GM18520 (cell line): Measurements from ENCODE around the gene SNX24.

ENCODE experiments used
- ATAC-seq: cut with Tn5 transposase; IDR thresholded peaks from one replicate; pipeline ENCODE4 v1.9.1; 2021; ENCODE audit not compliant: unreplicated experiment

Gene SNX24

DNA sequence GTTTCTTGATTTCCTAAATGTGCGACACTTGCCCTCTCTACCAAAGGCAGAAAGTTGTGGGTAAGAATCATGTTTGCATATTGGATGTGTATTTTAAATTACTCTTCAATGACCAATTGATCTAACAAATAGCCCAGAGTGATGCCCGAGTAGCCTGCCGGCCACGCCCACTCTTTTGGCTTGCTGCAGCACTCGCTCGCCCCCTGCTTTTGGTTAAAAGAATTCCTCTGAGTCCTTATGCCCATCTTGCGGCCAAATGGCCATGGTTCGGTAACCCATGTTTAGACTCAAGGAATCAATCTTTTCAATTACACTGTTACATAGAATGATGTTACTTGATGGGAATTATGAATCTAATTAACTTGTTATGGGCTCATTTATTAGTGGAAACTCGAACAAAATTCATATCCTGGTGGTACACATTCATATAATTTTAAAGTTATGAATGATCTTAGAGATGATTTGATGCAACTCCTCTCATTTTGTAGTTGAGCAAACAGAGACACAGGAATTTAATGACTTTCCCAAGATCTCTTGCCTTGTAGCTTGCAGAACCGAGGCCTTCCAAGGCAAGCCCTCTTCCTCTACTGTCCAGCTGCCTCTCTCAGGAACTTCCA lies 154.6 kb downstream of the SNX24 start:
- ATAC-seq = peak; percentile 72

DNA sequence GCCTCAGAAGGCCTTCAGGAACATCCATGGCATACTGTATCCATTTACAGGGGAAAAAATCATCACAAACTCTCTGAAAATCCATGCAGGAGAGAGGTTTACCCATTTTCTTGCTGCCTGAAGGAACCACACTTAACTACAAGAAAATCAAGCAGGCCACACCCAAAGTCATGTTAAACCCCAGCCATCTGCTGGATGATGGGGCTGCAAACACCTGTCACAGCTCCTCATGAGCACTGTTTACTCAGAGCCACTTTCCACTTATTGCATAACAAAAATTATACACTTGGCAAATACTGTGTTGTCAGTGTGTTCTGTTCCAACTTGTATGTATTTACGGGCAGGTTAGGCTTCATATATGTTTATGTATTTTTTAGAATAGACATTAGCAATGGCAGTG lies 155.3 kb downstream of the SNX24 start:
- no peak for ATAC-seq

DNA sequence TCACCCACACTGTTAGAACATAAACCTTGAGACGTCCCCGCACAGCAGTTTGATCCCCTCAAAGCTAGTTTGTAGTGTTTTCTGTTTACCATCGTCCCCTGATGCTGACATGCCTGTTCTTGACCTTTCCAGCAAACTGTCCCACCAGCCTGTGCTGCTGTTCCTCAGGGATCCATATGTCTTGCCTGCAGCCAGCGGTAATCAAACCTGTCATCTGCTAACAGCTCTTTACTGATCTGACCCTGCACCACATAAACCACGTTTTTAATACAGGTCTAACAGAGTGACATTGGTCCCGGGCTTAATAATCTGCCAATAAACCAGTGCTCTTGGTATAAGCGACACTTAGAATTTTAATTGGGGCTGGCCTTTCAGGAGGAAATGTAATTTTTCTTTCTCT lies 156.4 kb downstream of the SNX24 start:
- no peak for ATAC-seq

DNA sequence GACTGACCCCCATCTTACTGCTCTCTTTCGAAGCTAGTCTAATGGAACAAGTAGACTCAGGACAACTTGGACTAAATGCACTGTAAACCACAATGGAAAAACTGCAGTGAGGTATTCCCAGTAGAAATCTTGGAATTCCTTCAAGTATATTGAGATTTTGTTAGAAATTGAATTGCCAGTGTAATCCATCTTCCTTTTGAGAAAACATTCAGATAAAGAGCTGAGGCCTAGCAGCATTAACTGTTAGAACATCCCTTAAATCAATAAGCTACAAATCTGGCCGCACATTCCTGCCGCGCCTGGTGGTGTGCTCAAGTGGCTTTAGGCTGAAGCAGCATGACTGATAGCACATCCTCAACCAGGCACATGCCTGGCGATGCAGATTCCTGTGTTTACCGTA lies 161.8 kb downstream of the SNX24 start:
- ATAC-seq = no peak

DNA sequence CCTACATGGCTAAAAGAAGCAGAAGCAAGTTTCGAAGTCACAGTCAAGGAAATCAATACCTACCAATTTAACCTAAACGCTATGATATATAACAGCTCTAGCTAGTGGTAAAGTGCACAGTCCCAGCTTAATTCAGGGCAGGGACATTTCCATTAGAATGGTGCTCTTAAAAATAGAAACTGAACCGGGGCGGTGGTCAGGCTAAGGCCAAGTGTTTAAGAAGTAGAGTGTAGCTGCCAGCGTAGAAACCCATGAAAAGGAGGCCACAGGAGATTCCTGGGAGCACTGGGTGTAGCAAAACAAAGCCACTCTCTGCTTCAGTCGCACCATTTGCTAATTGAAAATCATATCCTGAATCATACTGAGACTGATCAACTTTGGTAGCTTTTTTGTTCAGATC lies 162.3 kb downstream of the SNX24 start:
- ATAC-seq = no peak

DNA sequence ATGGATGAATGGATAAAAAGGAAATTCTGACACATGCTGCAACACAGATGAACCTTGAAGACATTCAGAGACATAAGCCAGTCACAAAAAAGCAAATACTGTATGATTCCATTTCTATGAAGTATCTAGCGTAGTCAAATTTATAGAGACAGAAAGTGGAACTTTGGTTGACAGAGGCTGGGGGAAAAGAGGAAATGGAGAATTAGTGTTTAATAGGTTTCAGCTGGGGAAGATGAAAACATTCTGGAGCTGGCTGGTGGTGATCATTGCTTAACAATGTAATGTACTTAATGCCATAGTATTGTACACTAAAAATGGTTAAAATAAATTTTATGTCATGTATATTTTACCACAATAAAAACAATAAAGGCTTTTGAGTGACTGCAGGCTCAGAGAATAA lies 166.9 kb downstream of the SNX24 start:
- ATAC-seq = no peak

DNA sequence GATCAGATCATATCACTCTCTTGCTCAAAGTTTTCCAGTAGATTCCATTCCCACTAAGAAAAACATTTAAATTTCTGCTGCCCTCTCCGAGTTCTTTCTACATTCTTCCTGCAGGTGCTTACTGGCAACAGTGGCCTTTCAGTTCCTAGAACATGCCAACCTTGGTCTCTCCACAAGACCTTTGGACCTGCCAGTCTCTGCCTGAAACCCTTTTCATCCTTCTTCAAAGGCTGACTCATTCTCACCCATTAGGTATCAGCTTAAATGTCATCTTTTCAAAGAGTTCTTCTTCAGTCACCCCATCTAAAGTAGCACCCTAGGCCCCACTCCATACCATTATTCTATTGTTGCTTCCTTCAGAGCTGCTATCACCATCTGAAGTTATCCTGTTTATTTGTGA lies 169.3 kb downstream of the SNX24 start:
- no peak for ATAC-seq

DNA sequence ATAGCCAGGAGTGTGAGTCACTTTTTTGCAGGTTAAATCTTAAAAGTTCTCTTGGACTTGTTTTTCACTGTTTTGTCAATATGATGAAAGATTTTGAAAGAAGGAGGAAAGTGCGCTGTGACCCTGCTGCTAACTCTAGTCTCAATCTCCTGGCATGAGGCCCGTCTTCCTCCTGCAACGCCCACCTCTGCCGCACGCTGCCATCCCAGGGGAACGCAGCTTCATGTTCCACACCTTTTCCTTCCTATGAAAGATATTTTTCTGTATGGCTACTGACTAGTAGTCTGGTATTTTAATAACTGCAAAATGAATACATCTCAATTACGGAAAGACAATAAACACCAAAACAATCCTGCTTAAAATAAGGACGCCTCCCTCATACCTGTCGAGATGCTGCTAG lies 182.8 kb downstream of the SNX24 start:
- ATAC-seq = no peak

DNA sequence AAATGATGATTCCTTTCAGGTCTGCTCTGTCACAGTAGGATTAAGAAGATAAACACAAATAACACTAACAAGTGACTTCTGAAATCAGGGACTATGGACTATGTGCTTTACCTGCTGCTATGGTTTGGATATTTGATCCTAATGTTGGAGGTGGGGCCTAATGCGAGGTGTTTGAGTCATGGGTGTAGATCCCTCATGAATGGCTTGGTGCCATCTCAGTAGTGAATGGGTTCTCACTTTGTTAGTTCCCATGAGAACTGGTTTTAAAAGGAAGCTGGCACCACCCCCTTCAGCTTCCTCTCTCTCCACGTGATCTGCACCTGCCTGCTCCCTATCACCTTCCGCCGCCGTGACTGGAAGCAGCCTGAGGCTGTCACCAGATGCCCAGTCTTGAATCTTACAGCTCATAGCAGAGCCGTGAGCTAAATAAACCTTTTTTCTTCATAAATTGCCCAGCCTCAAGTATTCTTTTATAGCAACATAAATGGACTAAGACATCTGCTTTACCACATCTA lies 187.8 kb downstream of the SNX24 start:
- ATAC-seq = no peak

DNA sequence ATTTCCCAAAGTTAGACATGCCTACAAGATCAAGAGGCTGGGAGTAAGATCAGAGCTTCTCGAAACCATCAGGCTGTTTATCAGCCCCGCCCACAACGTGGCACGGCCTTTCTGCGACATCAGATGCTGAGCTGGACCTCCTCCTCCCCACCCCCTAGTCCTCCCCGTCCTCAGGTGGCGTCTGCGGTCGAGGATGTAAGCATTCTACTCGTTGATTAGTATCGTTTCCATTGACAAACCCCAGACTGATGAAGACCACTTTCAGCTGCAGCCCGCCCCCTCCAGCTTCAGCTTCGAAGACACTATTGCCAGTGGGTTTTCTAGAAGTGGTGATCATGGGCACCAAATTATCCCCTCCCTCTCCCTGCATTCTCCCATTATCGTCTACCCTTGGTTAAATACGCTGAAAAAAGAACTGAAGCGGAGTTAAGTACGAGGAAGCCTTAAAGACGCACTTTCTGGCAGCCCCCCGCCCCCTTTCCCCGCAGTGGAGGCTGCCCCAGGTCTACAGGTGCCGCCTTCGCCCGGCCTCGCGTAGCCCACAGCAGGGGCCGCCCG lies 190.0 kb downstream of the SNX24 start:
- no peak for ATAC-seq

DNA sequence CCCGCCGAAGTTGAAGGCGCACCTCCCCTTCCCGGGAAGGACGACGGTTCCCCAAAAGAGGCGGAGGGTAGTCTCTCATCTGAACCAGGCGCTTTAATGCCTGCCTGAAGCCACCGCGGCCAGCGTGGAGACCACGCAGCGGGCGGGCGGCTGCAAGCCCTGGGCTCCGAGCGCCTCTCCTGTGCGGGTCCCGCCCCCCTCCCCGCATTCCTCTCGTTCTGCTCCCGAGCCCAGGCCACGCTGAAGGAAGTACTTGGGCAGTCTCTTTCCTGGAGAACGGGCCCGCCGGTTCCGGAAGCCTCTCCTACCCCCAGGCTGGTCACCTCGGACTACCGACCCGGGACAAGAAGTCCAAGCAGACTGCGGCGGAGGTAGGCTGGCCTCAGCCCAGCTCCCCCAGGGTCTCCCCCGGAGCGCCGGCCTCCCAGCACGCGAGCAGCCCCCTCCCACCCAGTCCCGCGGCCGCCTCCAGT lies 190.5 kb downstream of the SNX24 start:
- no peak for ATAC-seq

DNA sequence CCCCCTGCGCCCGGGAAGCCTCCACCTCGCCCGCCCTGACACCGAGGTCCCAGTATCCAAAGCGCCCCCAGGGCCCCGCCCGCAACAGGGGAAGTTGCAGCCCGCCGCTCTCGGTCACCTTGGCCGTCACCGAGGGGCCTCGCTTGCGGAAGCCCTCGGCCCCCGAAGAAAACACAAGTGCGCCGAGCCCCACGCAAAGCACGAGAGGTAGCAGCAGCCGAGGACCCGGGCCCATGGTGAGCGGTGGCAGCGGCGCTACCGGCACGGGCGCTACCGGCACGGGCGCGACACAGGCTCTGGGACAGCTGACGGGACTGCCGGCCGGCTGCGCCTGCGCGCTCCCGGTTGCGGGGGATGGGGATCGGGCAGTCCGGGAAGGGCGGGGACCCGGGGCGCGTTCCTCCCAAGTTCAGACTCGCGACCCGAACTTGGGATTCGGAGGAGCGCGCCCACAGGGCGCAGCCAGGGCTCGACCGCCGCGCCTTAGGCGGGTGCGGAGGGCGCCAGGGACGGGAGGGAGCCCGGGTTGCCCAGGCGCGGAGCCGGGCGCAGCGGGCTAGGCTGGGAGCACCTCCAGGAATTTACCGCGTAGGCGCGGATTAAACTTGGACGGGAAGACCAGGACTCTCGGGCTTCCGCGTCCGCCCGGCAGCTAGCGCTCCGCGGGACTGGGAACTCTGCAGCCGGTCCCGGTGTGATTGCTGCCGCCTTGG lies 191.1 kb downstream of the SNX24 start, which contains the start of gene PPIC:
PPIC (minus strand) TSS at position 335 of the 713 bp plus-strand sequence; CDS start at position 235, 100 bp downstream.
- no peak for ATAC-seq

DNA sequence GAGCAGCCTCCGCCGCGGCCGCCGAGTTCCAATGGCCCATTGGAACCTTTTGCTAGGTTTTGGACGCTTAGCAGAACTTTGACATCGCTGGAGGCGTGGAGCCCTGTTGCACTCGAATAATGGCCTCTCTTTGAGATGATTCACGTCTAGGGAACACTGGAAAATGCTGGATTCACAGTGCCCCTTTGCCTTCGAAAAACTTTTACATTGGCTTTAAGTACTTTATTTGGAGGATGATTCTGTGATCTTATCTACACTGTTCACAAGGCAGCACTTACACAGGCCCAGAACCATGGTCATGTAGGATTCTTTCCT lies 191.6 kb downstream of the SNX24 start:
- ATAC-seq = no peak

DNA sequence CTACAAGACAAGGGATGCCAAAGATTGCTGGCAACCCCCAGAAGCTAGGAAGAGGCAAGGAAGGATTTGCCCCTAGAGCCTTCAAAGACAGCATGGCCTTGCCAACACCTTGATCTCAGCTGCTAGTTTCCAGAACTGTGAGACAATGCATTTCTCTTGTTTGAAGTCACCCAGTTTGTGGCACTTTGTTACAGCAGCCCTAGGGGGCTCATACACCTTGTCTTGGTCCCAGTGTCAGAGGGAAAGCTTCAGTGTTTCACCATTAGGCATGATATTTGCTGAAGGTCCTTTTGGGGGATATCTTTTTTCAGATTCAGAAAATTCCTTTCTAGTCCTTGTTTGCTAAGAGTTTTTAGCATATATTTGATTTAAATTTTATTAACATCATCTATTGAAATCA lies 194.3 kb downstream of the SNX24 start:
- ATAC-seq = no peak

DNA sequence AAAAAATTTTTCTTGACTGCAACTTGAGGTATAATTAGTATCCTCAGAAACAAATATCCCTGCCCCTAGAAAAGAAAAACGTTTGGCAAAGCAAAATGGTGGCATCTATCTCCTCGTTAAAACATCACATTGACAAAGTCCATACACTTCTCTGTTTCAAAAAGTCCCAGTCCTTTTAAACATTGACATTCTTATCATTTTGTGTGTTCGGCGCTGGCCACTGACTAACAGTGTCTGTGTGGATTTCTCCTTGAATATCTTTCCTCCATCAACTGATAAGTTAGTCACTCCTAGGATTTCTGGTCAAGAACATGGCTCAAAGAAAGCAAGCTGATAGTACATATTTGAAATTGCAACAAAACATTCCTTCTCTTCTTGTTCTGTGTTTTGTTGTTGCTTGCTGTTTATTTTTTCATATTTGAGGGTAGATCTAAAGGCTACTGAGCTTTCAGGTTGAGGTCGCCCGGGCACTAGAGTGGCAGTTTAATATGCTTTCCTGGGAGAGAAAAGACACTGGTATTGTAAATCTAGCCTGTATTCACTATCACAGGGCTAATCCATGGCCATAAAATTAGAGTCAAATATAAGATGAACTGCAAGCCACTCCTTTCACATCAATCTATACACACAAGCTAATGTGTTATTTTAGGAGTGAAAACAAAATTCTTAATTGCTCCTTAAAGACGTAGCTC lies 199.7 kb downstream of the SNX24 start:
- ATAC-seq = no peak

DNA sequence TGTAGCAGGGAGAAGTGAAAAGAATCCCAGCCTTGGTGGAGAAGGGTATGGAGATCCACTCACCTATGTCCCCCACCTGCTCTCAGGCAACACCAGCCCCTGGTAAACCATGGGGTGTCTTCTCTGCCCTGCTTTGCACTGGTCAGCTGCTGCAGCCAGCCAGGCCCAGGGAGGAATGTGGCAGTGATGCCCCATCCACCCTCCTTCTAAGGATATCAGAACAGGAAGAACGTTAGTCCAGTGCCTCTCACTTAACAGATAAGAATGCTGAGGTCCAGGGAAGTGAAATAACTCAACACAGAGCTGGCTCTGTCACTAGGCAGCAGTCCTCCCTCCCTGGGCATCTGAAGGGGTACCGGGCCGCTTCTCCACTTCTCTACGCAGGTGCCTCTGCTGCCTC lies 200.8 kb downstream of the SNX24 start:
- ATAC-seq = no peak

DNA sequence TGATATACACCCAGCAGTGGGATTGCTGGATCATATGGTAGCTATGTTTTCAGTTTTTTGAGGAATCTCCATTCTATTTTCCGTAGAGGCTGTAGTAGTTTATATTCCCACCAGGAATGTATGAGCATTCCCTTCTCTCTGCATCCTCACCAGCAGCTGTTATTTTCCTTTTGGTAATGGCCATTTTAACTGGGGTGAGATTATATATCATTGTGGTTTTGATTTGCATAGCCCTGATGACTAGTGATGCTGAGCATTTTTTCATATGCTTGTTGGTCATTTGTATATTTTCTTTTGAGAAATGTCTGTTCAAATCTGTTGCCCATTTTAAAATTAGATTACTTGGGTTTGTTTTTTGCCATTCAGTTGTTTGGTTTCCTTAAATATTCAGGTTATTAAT lies 202.3 kb downstream of the SNX24 start:
- ATAC-seq = no peak

DNA sequence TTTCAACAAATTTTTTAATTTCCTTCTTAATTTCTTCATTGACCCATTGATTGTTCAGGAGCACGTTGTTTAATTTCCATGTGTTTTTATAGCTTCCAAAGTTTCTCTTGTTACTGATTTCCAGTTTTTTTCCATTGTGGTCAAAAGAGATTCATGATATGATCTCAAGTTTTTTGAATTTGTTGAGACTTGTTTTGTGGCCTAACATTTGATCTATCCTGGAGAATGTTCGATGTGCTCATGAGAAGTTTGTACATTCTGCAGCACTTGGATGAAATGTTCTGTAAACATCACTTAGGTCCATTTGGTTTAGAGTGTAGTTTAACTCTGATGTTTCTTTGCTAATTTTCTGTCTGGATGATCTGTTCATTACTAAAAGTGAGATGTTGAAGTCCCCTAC lies 205.8 kb downstream of the SNX24 start:
- no peak for ATAC-seq
